Breast epithelium (tissue), 4 donors: Measurements from ENCODE around the gene NLRP10. TPM values are rescaled to one million over a fixed set of nuclear protein-coding genes. Genes with fewer than 3 reads are reported as not detected.

Source experiments
- DNase-seq, 2 donors: peaks; one replicate each; pipeline ENCODE4 v3.0.0-alpha.2; 2019; ENCODE audit warnings: low spot score in 2 of 2
- H3K27ac ChIP-seq, 2 donors: fragments of 200-600 bp; sonication (generic) in 1 of 2; one replicate each; pipeline ENCODE4 v1.5.1; 2016 to 2019; ENCODE audit warnings: mild to moderate bottlenecking in 1 of 2
- H3K27me3 ChIP-seq, 2 donors: fragments of 200-600 bp; sonication (generic) in 1 of 2; one replicate each; pipeline versions ENCODE4 v1.5.1 to v1.6.0; 2017 to 2019; ENCODE audit warnings: control low read depth in 1 of 2, mild to moderate bottlenecking in 1 of 2
- H3K36me3 ChIP-seq: fragments of 200-600 bp; one replicate; pipeline ENCODE4 v1.5.1; 2019
- H3K4me1 ChIP-seq, 2 donors: fragments of 200-600 bp; sonication (generic); one replicate each; pipeline ENCODE4 v1.5.1; 2016 to 2019; ENCODE audit warnings: control low read depth in 1 of 2
- H3K4me3 ChIP-seq, 3 donors: fragments of 200-600 bp; sonication (generic); 1 replicate in 2 of 3; 2 replicates in 1 of 3; pipeline ENCODE4 v1.5.1; 2016 to 2019; ENCODE audit warnings: mild to moderate bottlenecking in 3 of 3, moderate library complexity in 2 of 3
- H3K9me3 ChIP-seq, 2 donors: fragments of 200-600 bp; sonication (generic) in 1 of 2; one replicate each; pipeline ENCODE4 v1.5.1; 2016 to 2019; ENCODE audit warnings: control low read depth in 1 of 2
- POLR2A ChIP-seq: fragments of 450-650 bp; IDR thresholded peaks from one replicate; pipeline ENCODE4 v1.6.1; 2016; ENCODE audit warnings: antibody characterized with exemption, mild to moderate bottlenecking, moderate library complexity
- POLR2AphosphoS5 ChIP-seq, 3 donors: sonication (generic); formaldehyde crosslinking; IDR thresholded peaks; one replicate each; pipeline ENCODE4 v1.6.1; 2017; ENCODE audit warnings: antibody characterized with exemption in 3 of 3
- intact Hi-C: fragments of 100-400 bp; cut with DNase I; formaldehyde crosslinking; loops from one replicate; pipeline ENCODE4 v1.15.1; 2023; ENCODE audit warnings: low total_unique reads
- total RNA-seq, 3 donors: library from RNA; depleted of rRNA; stranded (reverse); fragments of >200 nt; gene quantifications; one replicate each; pipeline ENCODE4 v1.1.0, GENCODE V29; 2016
- TF ChIP-seq, protein P1 (sequence below), 3 donors: fragments of 450-650 bp; IDR thresholded peaks; one replicate each; pipeline ENCODE4 v1.5.1; 2016 to 2017; ENCODE audit warnings: antibody characterized with exemption in 3 of 3, mild to moderate bottlenecking in 3 of 3, moderate library complexity in 3 of 3

Gene NLRP10
- total RNA-seq, 3 donors from 2014 or later = not detected

DNA sequence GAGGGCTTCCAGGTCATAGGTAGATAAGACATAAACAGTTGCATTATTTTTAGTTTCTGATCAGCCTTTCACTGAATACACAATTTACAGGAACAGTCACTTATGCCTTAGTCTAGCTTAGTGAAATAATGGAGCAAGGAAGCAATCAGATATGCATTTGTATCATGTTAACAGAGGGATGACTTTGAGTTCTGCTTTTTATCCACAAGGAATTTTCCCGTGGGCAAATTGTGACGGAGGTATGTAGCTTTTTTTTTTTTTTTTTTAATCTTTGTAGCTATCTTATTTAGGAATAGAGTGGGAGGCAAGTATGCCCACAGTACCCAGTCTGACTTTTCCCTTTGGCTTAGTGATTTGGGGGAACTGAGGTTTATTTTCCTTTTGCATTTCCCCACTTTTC lies 3.4 kb upstream of the NLRP10 start:
- TF ChIP-seq POLR2AphosphoS5 (IDR thresholded peaks at IDR 0.05) = no peak
- TF ChIP-seq, protein P1, sequence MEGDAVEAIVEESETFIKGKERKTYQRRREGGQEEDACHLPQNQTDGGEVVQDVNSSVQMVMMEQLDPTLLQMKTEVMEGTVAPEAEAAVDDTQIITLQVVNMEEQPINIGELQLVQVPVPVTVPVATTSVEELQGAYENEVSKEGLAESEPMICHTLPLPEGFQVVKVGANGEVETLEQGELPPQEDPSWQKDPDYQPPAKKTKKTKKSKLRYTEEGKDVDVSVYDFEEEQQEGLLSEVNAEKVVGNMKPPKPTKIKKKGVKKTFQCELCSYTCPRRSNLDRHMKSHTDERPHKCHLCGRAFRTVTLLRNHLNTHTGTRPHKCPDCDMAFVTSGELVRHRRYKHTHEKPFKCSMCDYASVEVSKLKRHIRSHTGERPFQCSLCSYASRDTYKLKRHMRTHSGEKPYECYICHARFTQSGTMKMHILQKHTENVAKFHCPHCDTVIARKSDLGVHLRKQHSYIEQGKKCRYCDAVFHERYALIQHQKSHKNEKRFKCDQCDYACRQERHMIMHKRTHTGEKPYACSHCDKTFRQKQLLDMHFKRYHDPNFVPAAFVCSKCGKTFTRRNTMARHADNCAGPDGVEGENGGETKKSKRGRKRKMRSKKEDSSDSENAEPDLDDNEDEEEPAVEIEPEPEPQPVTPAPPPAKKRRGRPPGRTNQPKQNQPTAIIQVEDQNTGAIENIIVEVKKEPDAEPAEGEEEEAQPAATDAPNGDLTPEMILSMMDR (IDR thresholded peaks at IDR 0.05) = no peak
- no peaks in the 10 kb centered on the region for H3K4me1 ChIP-seq
- H3K36me3 ChIP-seq = no peaks in the 10 kb centered on the region
- no peaks in the 10 kb centered on the region for H3K27me3 ChIP-seq
- no peaks in the 10 kb centered on the region for H3K9me3 ChIP-seq
- no peak overlapping the region for H3K4me3 ChIP-seq
- intact Hi-C loops = no loop called here
- DNase-seq = no peak
- no peak overlapping the region for H3K27ac ChIP-seq

DNA sequence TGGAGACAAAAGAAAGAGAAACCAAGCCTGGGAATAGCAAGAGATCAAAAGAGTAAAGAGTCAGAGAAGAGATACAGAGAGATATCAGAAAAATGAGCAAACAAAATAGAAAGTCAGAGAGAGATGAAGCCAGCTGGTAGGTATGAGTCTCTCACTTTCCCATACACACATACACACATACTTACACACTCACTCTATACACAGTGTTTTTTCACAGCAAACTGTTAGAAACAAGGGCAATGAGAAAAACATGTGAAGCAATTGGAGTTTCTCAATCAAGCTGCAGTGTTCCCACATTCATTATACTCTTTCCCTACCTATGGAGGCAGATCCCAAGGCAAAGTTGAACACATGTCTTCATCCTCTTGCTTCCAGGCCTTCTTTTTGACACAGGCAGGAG lies 2.6 kb upstream of the NLRP10 start:
- H3K27ac ChIP-seq = no peak overlapping the region
- TF ChIP-seq, protein P1 (IDR thresholded peaks at IDR 0.05) = no peak
- TF ChIP-seq POLR2AphosphoS5 (IDR thresholded peaks at IDR 0.05) (no peak), POLR2A (no peak)
- no peaks in the 10 kb centered on the region for H3K36me3 ChIP-seq
- no peaks in the 10 kb centered on the region for H3K27me3 ChIP-seq
- intact Hi-C loops = no loop called here
- H3K4me3 ChIP-seq = no peak overlapping the region
- H3K4me1 ChIP-seq = no peaks in the 10 kb centered on the region
- no peak for DNase-seq
- H3K9me3 ChIP-seq = no peaks in the 10 kb centered on the region

DNA sequence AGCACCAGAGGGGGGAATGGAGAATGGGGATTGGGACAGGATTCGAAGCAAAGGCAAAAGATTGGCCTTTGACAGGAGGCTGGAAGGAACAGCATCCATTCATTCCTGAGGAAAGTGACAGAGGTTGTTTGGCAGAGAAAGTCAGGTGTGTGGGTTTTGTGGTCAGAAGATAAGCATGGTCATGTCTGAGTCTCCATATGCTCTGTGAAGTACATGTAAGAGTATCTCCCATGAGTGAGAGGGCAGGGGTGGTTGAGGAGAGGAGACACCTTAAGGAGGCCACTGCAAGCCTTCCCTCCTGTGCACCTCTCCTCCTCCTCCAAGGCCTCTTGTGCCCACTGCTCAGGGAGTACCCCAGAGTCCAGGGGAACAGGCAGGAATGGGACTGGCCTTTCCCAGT lies 1.9 kb upstream of the NLRP10 start:
- Histone ChIP-seq H3K4me3 (no peak overlapping the region), H3K27me3 (no peaks in the 10 kb centered on the region), H3K27ac (no peak overlapping the region), H3K9me3 (no peaks in the 10 kb centered on the region), H3K36me3 (no peaks in the 10 kb centered on the region), H3K4me1 (no peaks in the 10 kb centered on the region)
- intact Hi-C loops = no loop called here
- TF ChIP-seq, protein P1 (IDR thresholded peaks at IDR 0.05) = no peak
- TF ChIP-seq POLR2A (no peak), POLR2AphosphoS5 (IDR thresholded peaks at IDR 0.05) (no peak)
- DNase-seq = no peak

DNA sequence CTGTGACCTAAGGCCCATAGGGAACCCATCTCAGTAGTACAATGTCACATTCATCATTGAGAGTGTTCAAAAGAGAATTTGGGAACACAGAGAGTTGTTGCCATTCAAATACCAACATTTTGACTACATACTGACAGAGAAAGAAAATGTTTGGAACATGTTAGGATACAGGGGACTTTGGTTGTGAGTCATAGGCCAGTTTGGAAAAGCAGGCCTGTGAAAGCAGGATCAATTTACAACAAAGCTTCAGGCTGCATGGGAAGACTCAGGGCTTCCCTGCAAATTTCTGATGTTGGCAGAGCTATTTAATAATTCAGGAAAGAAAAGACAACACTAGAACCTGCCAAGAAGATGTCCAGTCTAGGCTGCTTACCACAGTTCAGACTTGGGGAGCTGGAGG lies 374 bp downstream of the NLRP10 start:
- H3K27ac ChIP-seq = no peak overlapping the region
- no peak overlapping the region for H3K4me3 ChIP-seq
- H3K36me3 ChIP-seq = no peaks in the 10 kb centered on the region
- H3K4me1 ChIP-seq = no peaks in the 10 kb centered on the region
- H3K9me3 ChIP-seq = no peaks in the 10 kb centered on the region
- no peak for DNase-seq
- intact Hi-C loops = no loop called here
- H3K27me3 ChIP-seq = no peaks in the 10 kb centered on the region
- TF ChIP-seq POLR2AphosphoS5 (IDR thresholded peaks at IDR 0.05) (no peak), POLR2A (no peak)
- TF ChIP-seq, protein P1 (IDR thresholded peaks at IDR 0.05) = no peak

DNA sequence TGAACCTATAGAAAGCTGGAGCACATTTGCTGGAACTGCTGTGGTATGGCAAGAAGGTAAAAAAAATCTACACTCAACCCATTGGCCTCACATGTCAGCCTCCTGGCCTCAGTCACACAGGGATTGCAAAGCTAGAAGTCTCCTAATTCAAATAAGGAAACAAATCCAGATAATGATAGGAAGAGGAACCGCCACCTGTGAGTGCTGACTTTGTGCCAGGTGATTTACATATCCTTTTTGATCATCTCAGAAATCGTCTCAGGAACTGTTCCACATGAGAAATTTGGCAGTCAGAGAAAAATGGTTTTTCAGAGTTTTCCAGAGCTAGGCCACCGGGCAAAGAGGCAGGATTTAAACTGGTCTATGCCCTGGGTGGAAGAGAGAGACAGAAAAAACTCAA lies 986 bp downstream of the NLRP10 start:
- DNase-seq = no peak
- no peak overlapping the region for H3K4me3 ChIP-seq
- intact Hi-C loops = no loop called here
- H3K27ac ChIP-seq = no peak overlapping the region
- H3K27me3 ChIP-seq = no peaks in the 10 kb centered on the region
- no peaks in the 10 kb centered on the region for H3K9me3 ChIP-seq
- H3K36me3 ChIP-seq = no peaks in the 10 kb centered on the region
- TF ChIP-seq, protein P1 (IDR thresholded peaks at IDR 0.05) = no peak
- TF ChIP-seq POLR2A (no peak), POLR2AphosphoS5 (IDR thresholded peaks at IDR 0.05) (no peak)
- H3K4me1 ChIP-seq = no peaks in the 10 kb centered on the region
